Tibial nerve (tissue), 4 donors: ENCODE measurements around the gene MBD3L1. TPM values are rescaled to one million over a fixed set of nuclear protein-coding genes. Genes with fewer than 3 reads are reported as not detected.

Experiments
- DNase-seq, 2 donors: peaks; one replicate each; pipeline ENCODE4 v3.0.0-alpha.2; 2019; ENCODE audit warnings: low spot score in 2 of 2
- H3K27ac ChIP-seq, 4 donors: fragments of 200-600 bp; sonication (generic) in 3 of 4; one replicate each; pipeline ENCODE4 v1.5.1; 2017 to 2019; ENCODE audit warnings: mild to moderate bottlenecking in 1 of 4
- H3K27me3 ChIP-seq, 2 donors: fragments of 200-600 bp; sonication (generic) in 1 of 2; one replicate each; pipeline versions ENCODE4 v1.5.1 to v1.6.0; 2017 to 2019
- H3K36me3 ChIP-seq, 3 donors: fragments of 200-600 bp; sonication (generic); one replicate each; pipeline ENCODE4 v1.5.1; 2018 to 2019
- H3K4me1 ChIP-seq, 4 donors: fragments of 200-600 bp; sonication (generic) in 3 of 4; one replicate each; pipeline ENCODE4 v1.5.1; 2017 to 2019
- H3K4me3 ChIP-seq, 4 donors: fragments of 200-600 bp; sonication (generic) in 3 of 4; one replicate each; pipeline ENCODE4 v1.5.1; 2017 to 2019; ENCODE audit warnings: mild to moderate bottlenecking in 1 of 4, moderate library complexity in 1 of 4
- H3K9me3 ChIP-seq, 4 donors: fragments of 200-600 bp; sonication (generic) in 3 of 4; one replicate each; pipeline ENCODE4 v1.5.1; 2017 to 2019
- CTCF ChIP-seq, 5 experiments: fragments of 200-600 bp in 3 of 5; fragments of 450-650 bp in 2 of 5; sonication (generic) in 3 of 5; IDR thresholded peaks; one replicate each; pipeline ENCODE4 v1.5.1; 2016 to 2019; ENCODE audit warnings: antibody characterized with exemption in 5 of 5, mild to moderate bottlenecking in 3 of 5, moderate library complexity in 2 of 5
- EP300 ChIP-seq, 2 donors: sonication (generic); formaldehyde crosslinking; IDR thresholded peaks; one replicate each; pipeline ENCODE4 v1.6.1; 2017; ENCODE audit warnings: antibody characterized with exemption in 2 of 2, mild to moderate bottlenecking in 1 of 2
- POLR2A ChIP-seq, 2 donors: fragments of 450-650 bp; IDR thresholded peaks; one replicate each; pipeline ENCODE4 v1.6.1; 2017; ENCODE audit warnings: antibody characterized with exemption in 2 of 2, mild to moderate bottlenecking in 2 of 2, moderate library complexity in 2 of 2
- total RNA-seq, 4 donors: library from RNA; depleted of rRNA; stranded (reverse); fragments of >200 nt; gene quantifications; one replicate each; pipeline ENCODE4 v1.1.0, GENCODE V29; 2016

Gene MBD3L1
- total RNA-seq, 4 donors from 2014 or later: not detected

- Histone ChIP-seq H3K9me3 (peaks cover 0 to 30% (median 0%) of the 10 kb centered on the region in 4 donors), H3K4me1 (no peaks in the 10 kb centered on the region), H3K27me3 (no peaks in the 10 kb centered on the region), H3K27ac (no peak overlapping the region), H3K36me3 (no peaks in the 10 kb centered on the region), H3K4me3 (no peak overlapping the region)
- no peak for TF ChIP-seq CTCF (IDR thresholded peaks at IDR 0.05)
- no peak for TF ChIP-seq EP300 (IDR thresholded peaks at IDR 0.05)
- TF ChIP-seq POLR2A (IDR thresholded peaks at IDR 0.05): no peak
- DNase-seq: no peak
Observed at GRCh38 chr19:8890260-8890659, 58.1 kb downstream of the MBD3L1 start.

Other genes starting within 250 kb of the MBD3L1 start
- gene ADAMTS10, start 221.7 kb upstream of the MBD3L1 start, total RNA-seq: 100 to 1,000 TPM in 1 of 4 donors, 10 to 100 TPM in 3; 37.3 to 140 (median 66.6) TPM
- not detected for gene NFILZ, start 201.7 kb upstream of the MBD3L1 start, total RNA-seq
- not detected for gene ACTL9, start 133.6 kb upstream of the MBD3L1 start, total RNA-seq
- not detected for gene OR2Z1, start 110.7 kb upstream of the MBD3L1 start, total RNA-seq
- 10 to 100 TPM; 36.3 to 52.8 (median 43.4) TPM for gene ZNF558, start 73 bp upstream of the MBD3L1 start, total RNA-seq
- gene MUC16, start 178.0 kb downstream of the MBD3L1 start, total RNA-seq: under 1 TPM in 3 of 4 donors, not detected in 1; under 0.01 to 0.21 (median under 0.01) TPM